HepG2 (cell line): Measurements from ENCODE around the gene NELFB. TPM values are rescaled to one million over a fixed set of nuclear protein-coding genes. Genes with fewer than 3 reads are reported as not detected.

Source experiments
- ZNF558 ChIP-seq: sonication (generic); formaldehyde crosslinking; IDR thresholded peaks from 2 replicates; pipeline ENCODE4 v1.9.0; 2022; ENCODE audit warnings: mild to moderate bottlenecking, missing genetic modification reagents, borderline replicate concordance
- ZNF646 ChIP-seq: sonication (generic); formaldehyde crosslinking; IDR thresholded peaks from 2 replicates; pipeline ENCODE4 v1.9.0; 2021; ENCODE audit warnings: mild to moderate bottlenecking, missing genetic modification reagents
- ZNF773 ChIP-seq: sonication (generic); formaldehyde crosslinking; IDR thresholded peaks from 2 replicates; pipeline ENCODE4 v1.4.0; 2020; ENCODE audit warnings: missing genetic modification reagents, borderline replicate concordance
- polyA plus RNA-seq, 8 experiments: library from polyadenylated mRNA; depleted of rRNA in 3 of 8; stranded (reverse) in 7 of 8; unstranded in 1 of 8; fragments of >200 nt; fragmentation: Illumina TruSeq in 4 of 8; extraction: Trizol in 4 of 8; gene quantifications; 2 replicates each; pipeline versions ENCODE4 v1.2.1 to v1.2.3, GENCODE V29; 2011 to 2016; ENCODE audit warnings: low read depth in 4 of 8, missing spikeins in 1 of 8, mixed read lengths in 1 of 8; ENCODE audit not compliant: insufficient read depth in 1 of 8
- total RNA-seq, 5 experiments: library from RNA; depleted of rRNA; stranded (reverse); fragments of >200 nt; fragmentation: Illumina TruSeq; extraction: Trizol; gene quantifications; 2 replicates each; pipeline ENCODE4 v1.2.3, GENCODE V29; 2016; ENCODE audit warnings: low read depth in 1 of 5
- TF ChIP-seq, protein P1 (sequence below): sonication (generic); formaldehyde crosslinking; IDR thresholded peaks from 2 replicates; pipeline ENCODE4 v1.5.1; 2020; ENCODE audit warnings: mild to moderate bottlenecking, missing genetic modification reagents, moderate library complexity

Gene NELFB
- total and polyA plus RNA-seq, 2 of the 13 experiments (the other 11 are each of a cell fraction or from before 2014, with no cell fraction given) = 26.5 to 45.8 TPM

GRCh38 chr9:137240318-137240840 is 14.7 kb upstream of the NELFB start (continued):
- TF ChIP-seq ZNF558 (CRISPR knock-in tag) (peak; percentile 63; the same call in 1 of the 2 replicates), ZNF773 (peak; percentile 59; the same call in 1 of the 2 replicates), ZNF646 (CRISPR knock-in tag) (no peak)
- TF ChIP-seq, protein P1, sequence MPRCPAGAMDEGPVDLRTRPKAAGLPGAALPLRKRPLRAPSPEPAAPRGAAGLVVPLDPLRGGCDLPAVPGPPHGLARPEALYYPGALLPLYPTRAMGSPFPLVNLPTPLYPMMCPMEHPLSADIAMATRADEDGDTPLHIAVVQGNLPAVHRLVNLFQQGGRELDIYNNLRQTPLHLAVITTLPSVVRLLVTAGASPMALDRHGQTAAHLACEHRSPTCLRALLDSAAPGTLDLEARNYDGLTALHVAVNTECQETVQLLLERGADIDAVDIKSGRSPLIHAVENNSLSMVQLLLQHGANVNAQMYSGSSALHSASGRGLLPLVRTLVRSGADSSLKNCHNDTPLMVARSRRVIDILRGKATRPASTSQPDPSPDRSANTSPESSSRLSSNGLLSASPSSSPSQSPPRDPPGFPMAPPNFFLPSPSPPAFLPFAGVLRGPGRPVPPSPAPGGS (CRISPR knock-in tag) = 0 out of 2 replicates have a peak, but pooled peaks have one; percentile 39
